Caco-2 (cell line): ENCODE measurements around the gene PAK1. TPM values are rescaled to one million over a fixed set of nuclear protein-coding genes. Genes with fewer than 3 reads are reported as not detected.
A peak's percentile ranks its signal among the peaks of the same experiment; 100 is the strongest.

Experiments
- BruUV-seq: library from RNA; stranded (reverse); fragments of 400-500 nt; replicated peaks from 2 replicates; lab custom pipeline; 2021; lab: Mats Ljungman, UMichigan
- CTCF ChIA-PET: fragments of 300-600 bp; sonication (Branson Sonifier 250); formaldehyde crosslinking; loops from one replicate; lab custom pipeline; 2022; ENCODE audit warnings: antibody characterized with exemption; lab: Charles Lee
- POLR2A ChIA-PET: fragments of 300-600 bp; sonication (Branson Sonifier 250); formaldehyde crosslinking; loops from one replicate; lab custom pipeline; 2022; ENCODE audit warnings: antibody characterized with exemption; lab: Charles Lee
- DNase-seq, 2 experiments: peaks; one replicate each; pipeline versions ENCODE4 v3.0.0 to v3.0.0-alpha.2; 2020 to 2022
- H3K27me3 ChIP-seq: replicated peaks from 2 replicates; pipeline ENCODE4 v1.6.0; 2011; ENCODE audit warnings: low read length; ENCODE audit not compliant: control insufficient read depth, insufficient read depth
- H3K36me3 ChIP-seq: 2 replicates; pipeline ENCODE4 v1.5.1; 2011; ENCODE audit warnings: low read length; ENCODE audit not compliant: control insufficient read depth, insufficient read depth
- H3K4me1 ChIP-seq: fragments of 250-450 bp; sonication (Bioruptor Pico); 2 replicates; pipeline ENCODE4 v1.5.1; 2020; ENCODE audit warnings: mild to moderate bottlenecking
- H3K4me3 ChIP-seq: 2 replicates; pipeline ENCODE4 v1.5.1; 2011; ENCODE audit warnings: low read depth, mild to moderate bottlenecking, control low read depth, low read length
- H3K9me3 ChIP-seq: fragments of 250-450 bp; sonication (Bioruptor Pico); 2 replicates; pipeline ENCODE4 v1.5.1; 2020; ENCODE audit warnings: mild to moderate bottlenecking, moderate library complexity
- H3K27ac Mint-ChIP-seq: one replicate; pipeline ENCODE4 v1.8.0; 2022; ENCODE audit warnings: mixed read lengths; ENCODE audit not compliant: unreplicated experiment
- H3K27me3 Mint-ChIP-seq: one replicate; pipeline ENCODE4 v1.8.0; 2022; ENCODE audit warnings: mixed read lengths; ENCODE audit not compliant: insufficient read depth, unreplicated experiment
- H3K36me3 Mint-ChIP-seq: one replicate; pipeline ENCODE4 v1.8.0; 2022; ENCODE audit warnings: mild to moderate bottlenecking, mixed read lengths; ENCODE audit not compliant: insufficient read depth, unreplicated experiment
- H3K4me1 Mint-ChIP-seq: one replicate; pipeline ENCODE4 v1.8.0; 2022; ENCODE audit warnings: low read depth, mixed read lengths; ENCODE audit not compliant: unreplicated experiment
- H3K4me3 Mint-ChIP-seq: one replicate; pipeline ENCODE4 v1.8.0; 2022; ENCODE audit warnings: mild to moderate bottlenecking, moderate library complexity, mixed read lengths; ENCODE audit not compliant: unreplicated experiment
- H3K9me3 Mint-ChIP-seq: one replicate; pipeline ENCODE4 v1.8.0; 2022; ENCODE audit warnings: mixed read lengths; ENCODE audit not compliant: unreplicated experiment
- CTCF ChIP-seq, 2 experiments: fragments of 200-600 bp in 1 of 2; IDR thresholded peaks; 1 replicate in 1 of 2; 2 replicates in 1 of 2; pipeline versions ENCODE4 v1.5.1 to v1.8.0; 2011 to 2022; ENCODE audit warnings: antibody characterized with exemption in 1 of 2, control low read depth in 1 of 2, inconsistent platforms in 1 of 2, low read depth in 1 of 2, low read length in 1 of 2, mild to moderate bottlenecking in 1 of 2, moderate library complexity in 1 of 2; ENCODE audit not compliant: insufficient read depth in 1 of 2, severe bottlenecking in 1 of 2, unreplicated experiment in 1 of 2
- intact Hi-C: fragments of 100-400 bp; cut with micrococcal nuclease; formaldehyde crosslinking; loops from one replicate; pipeline ENCODE4 v1.10.0; 2022; ENCODE audit not compliant: unreplicated experiment
- total RNA-seq: library from RNA; stranded (reverse); gene quantifications from 2 replicates; pipeline ENCODE4 v1.2.3, GENCODE V29; 2022

Gene PAK1
- total RNA-seq, 1 experiment from 2014 or later: 81.1 TPM

GRCh38 chr11:77510851-77511250 lies 37.0 kb upstream of the PAK1 start:
- H3K27me3 Mint-ChIP-seq: no peaks in the 10 kb centered on the region
- no peak for DNase-seq
- H3K4me1 Mint-ChIP-seq: peaks cover 31% of the 10 kb centered on the region
- Histone ChIP-seq H3K9me3 (no peaks in the 10 kb centered on the region), H3K36me3 (no peaks in the 10 kb centered on the region), H3K4me3 (no peak overlapping the region), H3K4me1 (peaks cover 11% of the 10 kb centered on the region), H3K27me3 (no peaks in the 10 kb centered on the region)
- H3K9me3 Mint-ChIP-seq: peaks cover 8% of the 10 kb centered on the region
- H3K27ac Mint-ChIP-seq: no peak overlapping the region
- CTCF ChIA-PET: no interaction called here
- TF ChIP-seq CTCF (IDR thresholded peaks at IDR 0.05; ENCODE audit: insufficient read depth in 1 of 2, low read depth in 1 of 2, low read length in 1 of 2, severe bottlenecking in 1 of 2, unreplicated experiment in 1 of 2): no peak
- no peak overlapping the region for H3K4me3 Mint-ChIP-seq
- POLR2A ChIA-PET: no interaction called here
- intact Hi-C loops: no loop called here
- H3K36me3 Mint-ChIP-seq: no peaks in the 10 kb centered on the region
- BruUV-seq: no TSS peak

- POLR2A ChIA-PET: no interaction called here
- Histone ChIP-seq H3K9me3 (no peaks in the 10 kb centered on the region), H3K36me3 (no peaks in the 10 kb centered on the region), H3K27me3 (no peaks in the 10 kb centered on the region), H3K4me3 (no peak overlapping the region), H3K4me1 (peaks cover 3% of the 10 kb centered on the region)
- TF ChIP-seq CTCF (IDR thresholded peaks at IDR 0.05; ENCODE audit: insufficient read depth in 1 of 2, low read depth in 1 of 2, low read length in 1 of 2, severe bottlenecking in 1 of 2, unreplicated experiment in 1 of 2): no peak
- peaks cover 8% of the 10 kb centered on the region for H3K9me3 Mint-ChIP-seq
- H3K27ac Mint-ChIP-seq: no peak overlapping the region
- no peak overlapping the region for H3K4me3 Mint-ChIP-seq
- H3K27me3 Mint-ChIP-seq: no peaks in the 10 kb centered on the region
- CTCF ChIA-PET: no interaction called here
- H3K36me3 Mint-ChIP-seq: no peaks in the 10 kb centered on the region
- peaks cover 23% of the 10 kb centered on the region for H3K4me1 Mint-ChIP-seq
- intact Hi-C loops: no loop called here
- DNase-seq: no peak
- BruUV-seq: no TSS peak
Measured at GRCh38 chr11:77510095-77510494, 36.2 kb upstream of the PAK1 start.

GRCh38 chr11:77508019-77508418 lies 34.1 kb upstream of the PAK1 start:
- Histone ChIP-seq H3K4me3 (no peak overlapping the region), H3K36me3 (no peaks in the 10 kb centered on the region), H3K9me3 (no peaks in the 10 kb centered on the region), H3K4me1 (no peaks in the 10 kb centered on the region), H3K27me3 (no peaks in the 10 kb centered on the region)
- CTCF ChIA-PET: no interaction called here
- Mint-ChIP-seq H3K27me3 (no peaks in the 10 kb centered on the region), H3K4me1 (peaks cover 16% of the 10 kb centered on the region), H3K9me3 (peaks cover 8% of the 10 kb centered on the region), H3K4me3 (no peak overlapping the region), H3K27ac (no peak overlapping the region), H3K36me3 (no peaks in the 10 kb centered on the region)
- peak in 1 of 2 experiments; percentile 40 for TF ChIP-seq CTCF (IDR thresholded peaks at IDR 0.05; ENCODE audit: insufficient read depth in 1 of 2, low read depth in 1 of 2, low read length in 1 of 2, severe bottlenecking in 1 of 2, unreplicated experiment in 1 of 2)
- intact Hi-C loops: no loop called here
- no TSS peak for BruUV-seq
- POLR2A ChIA-PET: no interaction called here
- no peak for DNase-seq
